ENCODE results near the gene VLDLR.
A peak's percentile ranks its signal among the peaks of the same experiment; 100 is the strongest.

DNA sequence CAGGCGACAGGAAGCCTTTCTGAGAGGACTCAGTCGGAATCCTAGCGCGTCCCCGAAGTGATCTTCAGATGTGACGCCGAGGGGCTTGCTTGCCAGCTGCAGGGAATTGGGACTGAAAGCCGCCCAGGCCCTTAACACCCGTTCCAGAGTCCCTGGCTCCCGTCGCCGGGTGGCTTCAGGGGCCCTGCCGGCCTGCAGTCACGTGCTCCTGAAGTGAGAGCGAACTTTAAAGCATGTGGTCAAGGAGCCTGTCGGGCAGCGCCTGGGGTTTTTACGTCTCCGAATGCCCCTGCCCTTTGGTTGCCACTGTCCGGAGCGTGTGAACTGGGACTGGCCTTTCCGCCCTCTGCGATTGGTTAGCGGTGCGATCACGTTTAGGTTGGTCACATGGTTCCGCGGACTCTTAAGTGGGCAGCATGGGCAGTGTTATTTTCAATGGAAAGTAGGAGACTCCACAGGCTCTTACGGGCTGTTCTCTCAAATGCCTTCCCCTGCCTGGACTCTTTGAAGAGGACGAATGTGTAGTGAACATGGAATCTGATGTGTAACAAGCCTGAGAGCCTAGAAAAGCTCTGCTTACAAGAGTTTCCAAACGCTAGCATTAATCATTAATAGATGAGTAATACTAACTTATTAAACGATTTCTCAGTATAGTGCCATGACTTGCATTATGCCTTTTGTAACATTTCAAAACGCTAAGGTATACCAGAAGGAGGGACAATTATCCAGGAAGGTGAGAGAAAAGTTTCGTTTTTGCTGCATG is 1.9 kb downstream of the VLDLR start:
- TF ChIP-seq PPARA (CRISPR knock-in tag; IDR thresholded peaks at IDR 0.05; ENCODE audit: borderline replicate concordance): no peak
- TF ChIP-seq ISL1 (CRISPR knock-in tag; IDR thresholded peaks at IDR 0.05): no peak
- no peak for TF ChIP-seq ZNF8 (CRISPR knock-in tag; IDR thresholded peaks at IDR 0.05)
- TF ChIP-seq, protein P1, sequence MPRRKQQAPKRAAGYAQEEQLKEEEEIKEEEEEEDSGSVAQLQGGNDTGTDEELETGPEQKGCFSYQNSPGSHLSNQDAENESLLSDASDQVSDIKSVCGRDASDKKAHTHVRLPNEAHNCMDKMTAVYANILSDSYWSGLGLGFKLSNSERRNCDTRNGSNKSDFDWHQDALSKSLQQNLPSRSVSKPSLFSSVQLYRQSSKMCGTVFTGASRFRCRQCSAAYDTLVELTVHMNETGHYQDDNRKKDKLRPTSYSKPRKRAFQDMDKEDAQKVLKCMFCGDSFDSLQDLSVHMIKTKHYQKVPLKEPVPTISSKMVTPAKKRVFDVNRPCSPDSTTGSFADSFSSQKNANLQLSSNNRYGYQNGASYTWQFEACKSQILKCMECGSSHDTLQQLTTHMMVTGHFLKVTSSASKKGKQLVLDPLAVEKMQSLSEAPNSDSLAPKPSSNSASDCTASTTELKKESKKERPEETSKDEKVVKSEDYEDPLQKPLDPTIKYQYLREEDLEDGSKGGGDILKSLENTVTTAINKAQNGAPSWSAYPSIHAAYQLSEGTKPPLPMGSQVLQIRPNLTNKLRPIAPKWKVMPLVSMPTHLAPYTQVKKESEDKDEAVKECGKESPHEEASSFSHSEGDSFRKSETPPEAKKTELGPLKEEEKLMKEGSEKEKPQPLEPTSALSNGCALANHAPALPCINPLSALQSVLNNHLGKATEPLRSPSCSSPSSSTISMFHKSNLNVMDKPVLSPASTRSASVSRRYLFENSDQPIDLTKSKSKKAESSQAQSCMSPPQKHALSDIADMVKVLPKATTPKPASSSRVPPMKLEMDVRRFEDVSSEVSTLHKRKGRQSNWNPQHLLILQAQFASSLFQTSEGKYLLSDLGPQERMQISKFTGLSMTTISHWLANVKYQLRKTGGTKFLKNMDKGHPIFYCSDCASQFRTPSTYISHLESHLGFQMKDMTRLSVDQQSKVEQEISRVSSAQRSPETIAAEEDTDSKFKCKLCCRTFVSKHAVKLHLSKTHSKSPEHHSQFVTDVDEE (CRISPR knock-in tag; IDR thresholded peaks at IDR 0.05): no peak
- TF ChIP-seq ZFP3 (CRISPR knock-in tag; IDR thresholded peaks at IDR 0.05): peak; percentile 87
- TF ChIP-seq, protein P2, sequence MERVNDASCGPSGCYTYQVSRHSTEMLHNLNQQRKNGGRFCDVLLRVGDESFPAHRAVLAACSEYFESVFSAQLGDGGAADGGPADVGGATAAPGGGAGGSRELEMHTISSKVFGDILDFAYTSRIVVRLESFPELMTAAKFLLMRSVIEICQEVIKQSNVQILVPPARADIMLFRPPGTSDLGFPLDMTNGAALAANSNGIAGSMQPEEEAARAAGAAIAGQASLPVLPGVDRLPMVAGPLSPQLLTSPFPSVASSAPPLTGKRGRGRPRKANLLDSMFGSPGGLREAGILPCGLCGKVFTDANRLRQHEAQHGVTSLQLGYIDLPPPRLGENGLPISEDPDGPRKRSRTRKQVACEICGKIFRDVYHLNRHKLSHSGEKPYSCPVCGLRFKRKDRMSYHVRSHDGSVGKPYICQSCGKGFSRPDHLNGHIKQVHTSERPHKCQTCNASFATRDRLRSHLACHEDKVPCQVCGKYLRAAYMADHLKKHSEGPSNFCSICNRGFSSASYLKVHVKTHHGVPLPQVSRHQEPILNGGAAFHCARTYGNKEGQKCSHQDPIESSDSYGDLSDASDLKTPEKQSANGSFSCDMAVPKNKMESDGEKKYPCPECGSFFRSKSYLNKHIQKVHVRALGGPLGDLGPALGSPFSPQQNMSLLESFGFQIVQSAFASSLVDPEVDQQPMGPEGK (CRISPR knock-in tag; IDR thresholded peaks at IDR 0.05; ENCODE audit: borderline replicate concordance): no peak
- TF ChIP-seq ZNF565 (CRISPR knock-in tag; conservative IDR thresholded peaks at IDR 0.05; ENCODE audit: low read depth): no peak
- TF ChIP-seq ARNTL (CRISPR knock-in tag; IDR thresholded peaks at IDR 0.05; ENCODE audit: borderline replicate concordance, low read depth): no peak
- TF ChIP-seq, protein P3, sequence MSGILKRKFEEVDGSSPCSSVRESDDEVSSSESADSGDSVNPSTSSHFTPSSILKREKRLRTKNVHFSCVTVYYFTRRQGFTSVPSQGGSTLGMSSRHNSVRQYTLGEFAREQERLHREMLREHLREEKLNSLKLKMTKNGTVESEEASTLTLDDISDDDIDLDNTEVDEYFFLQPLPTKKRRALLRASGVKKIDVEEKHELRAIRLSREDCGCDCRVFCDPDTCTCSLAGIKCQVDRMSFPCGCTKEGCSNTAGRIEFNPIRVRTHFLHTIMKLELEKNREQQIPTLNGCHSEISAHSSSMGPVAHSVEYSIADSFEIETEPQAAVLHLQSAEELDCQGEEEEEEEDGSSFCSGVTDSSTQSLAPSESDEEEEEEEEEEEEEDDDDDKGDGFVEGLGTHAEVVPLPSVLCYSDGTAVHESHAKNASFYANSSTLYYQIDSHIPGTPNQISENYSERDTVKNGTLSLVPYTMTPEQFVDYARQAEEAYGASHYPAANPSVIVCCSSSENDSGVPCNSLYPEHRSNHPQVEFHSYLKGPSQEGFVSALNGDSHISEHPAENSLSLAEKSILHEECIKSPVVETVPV (CRISPR knock-in tag; IDR thresholded peaks at IDR 0.05): no peak
- TF ChIP-seq GLIS3 (CRISPR knock-in tag; IDR thresholded peaks at IDR 0.05): no peak
- no peak for TF ChIP-seq SNAI2 (CRISPR knock-in tag; IDR thresholded peaks at IDR 0.05)
- no peak for TF ChIP-seq TCF4 (CRISPR knock-in tag; IDR thresholded peaks at IDR 0.05; ENCODE audit: borderline replicate concordance)
- TF ChIP-seq RARB (CRISPR knock-in tag; IDR thresholded peaks at IDR 0.05): no peak

Data from SK-N-SH treated with all-trans-retinoic acid at 6 μM for 48 hours (cell line).